Aorta (tissue), 5 donors: ENCODE results near the gene PELI2. TPM values are rescaled to one million over a fixed set of nuclear protein-coding genes. Genes with fewer than 3 reads are reported as not detected.

Experiments used
- ATAC-seq: fragments of 200-7000 bp; cut with Tn5 transposase; one replicate; pipeline ENCODE4 v1.9.1; 2022; ENCODE audit warnings: moderate library complexity; ENCODE audit not compliant: low FRiP score
- DNase-seq, 2 donors: peaks; one replicate each; pipeline ENCODE4 v3.0.0-alpha.2; 2020
- H3K27ac ChIP-seq, 2 donors: one replicate each; pipeline ENCODE4 v1.5.1; 2013; ENCODE audit warnings: low read length in 2 of 2, mild to moderate bottlenecking in 2 of 2, moderate library complexity in 2 of 2, control low read depth in 1 of 2, inconsistent platforms in 1 of 2, low read depth in 1 of 2
- H3K27me3 ChIP-seq, 2 donors: one replicate each; pipeline ENCODE4 v1.6.1; 2013; ENCODE audit warnings: control low read depth in 1 of 2, low read length in 1 of 2, mild to moderate bottlenecking in 1 of 2, moderate library complexity in 1 of 2; ENCODE audit not compliant: insufficient read depth in 2 of 2, control insufficient read depth in 1 of 2
- H3K36me3 ChIP-seq, 2 donors: one replicate each; pipeline ENCODE4 v1.6.1; 2013; ENCODE audit warnings: control low read depth in 1 of 2, low read length in 1 of 2, mild to moderate bottlenecking in 1 of 2; ENCODE audit not compliant: insufficient read depth in 2 of 2, control insufficient read depth in 1 of 2
- H3K4me1 ChIP-seq, 2 donors: one replicate each; pipeline ENCODE4 v1.6.1; 2013; ENCODE audit warnings: low read length in 2 of 2, control low read depth in 1 of 2, mild to moderate bottlenecking in 1 of 2, moderate library complexity in 1 of 2; ENCODE audit not compliant: insufficient read depth in 2 of 2, control insufficient read depth in 1 of 2
- H3K4me3 ChIP-seq, 2 donors: one replicate each; pipeline ENCODE4 v1.5.1; 2013; ENCODE audit warnings: low read length in 2 of 2, control low read depth in 1 of 2, mild to moderate bottlenecking in 1 of 2
- H3K9me3 ChIP-seq: one replicate; pipeline ENCODE4 v1.6.1; 2013; ENCODE audit warnings: mild to moderate bottlenecking, low read length; ENCODE audit not compliant: control insufficient read depth
- WGBS, 2 donors: extraction: QIAGEN DNeasy Blood & Tissue Kit; methylation state at CpG; one replicate each; pipeline ENCODE4 v1.1.7; 2013; 5-methylcytosine and 5-hydroxymethylcytosine counted together
- intact Hi-C, 2 donors: fragments of 100-400 bp; cut with DNase I; formaldehyde crosslinking; loops; one replicate each; pipeline versions ENCODE4 v1.14.2 to v1.15.0; 2022
- polyA plus RNA-seq, 2 donors: library from polyadenylated mRNA; stranded (reverse); fragments of 200-250 nt; gene quantifications; one replicate each; pipeline ENCODE4 v1.2.3, GENCODE V29; 2013
- total RNA-seq, 2 donors: library from RNA; stranded (reverse); fragmentation: NEBNext Ultra II Directional; extraction: Animal tissue kit (Norgen Biotek cat#: 25700); gene quantifications; one replicate each; pipeline ENCODE4 v1.2.1, GENCODE V29; 2021
- donor health status: healthy with polysubstance abuse.
- donor health status: Bipolar disorder and iron deficiency.
- donor health status: DM: no; HTN: no; CAD: no.
- donor health status: DM: no; HTN: no; CAD: no.
- donor health status: DM: yes; HTN: yes; CAD: no.

The PELI2 gene
- total and polyA plus RNA-seq, 4 donors = 3.6 to 22.8 (median 14.6) TPM

- 78 to 79% methylated on average over 3 of the region's 3 CpGs for WGBS, 2 donors
- intact Hi-C loops = no loop called here
- DNase-seq = no peak
- Histone ChIP-seq H3K36me3 (no peaks in the 10 kb centered on the region), H3K27ac (no peak overlapping the region), H3K27me3 (no peaks in the 10 kb centered on the region), H3K4me3 (no peak overlapping the region), H3K4me1 (peaks cover 0 to 4% of the 10 kb centered on the region in 2 donors), H3K9me3 (no peaks in the 10 kb centered on the region)
- ATAC-seq = no peak
These were observed 89.5 kb downstream of the PELI2 start for GRCh38 chr14:56207626-56208292.

DNA sequence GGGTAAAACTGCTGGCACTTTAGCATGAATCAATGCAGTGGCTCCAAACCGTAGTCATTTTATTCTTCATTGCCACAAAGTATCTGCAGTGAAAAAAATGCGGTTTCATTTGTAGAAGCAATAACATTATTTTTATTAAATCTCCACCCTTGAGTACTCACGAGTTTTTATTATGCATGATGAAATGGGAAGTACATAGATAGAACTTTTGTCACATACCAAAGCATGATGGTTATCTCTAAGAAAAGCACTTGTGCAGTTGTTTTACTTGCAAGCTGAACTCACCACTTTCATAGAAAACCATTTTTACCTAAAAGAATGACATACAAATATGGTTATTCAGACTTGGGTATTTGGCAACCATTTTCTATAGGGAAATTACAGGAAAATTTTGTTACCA, 90.3 kb downstream of the PELI2 start:
- ATAC-seq (no peak), DNase-seq (no peak)
- Histone ChIP-seq H3K4me1 (peaks cover 0 to 6% of the 10 kb centered on the region in 2 donors), H3K9me3 (no peaks in the 10 kb centered on the region), H3K4me3 (no peak overlapping the region), H3K36me3 (no peaks in the 10 kb centered on the region), H3K27me3 (no peaks in the 10 kb centered on the region), H3K27ac (no peak overlapping the region)
- WGBS, 2 donors = 44 to 48% methylated on average over 3 of the region's 3 CpGs
- intact Hi-C loops = no loop called here

DNA sequence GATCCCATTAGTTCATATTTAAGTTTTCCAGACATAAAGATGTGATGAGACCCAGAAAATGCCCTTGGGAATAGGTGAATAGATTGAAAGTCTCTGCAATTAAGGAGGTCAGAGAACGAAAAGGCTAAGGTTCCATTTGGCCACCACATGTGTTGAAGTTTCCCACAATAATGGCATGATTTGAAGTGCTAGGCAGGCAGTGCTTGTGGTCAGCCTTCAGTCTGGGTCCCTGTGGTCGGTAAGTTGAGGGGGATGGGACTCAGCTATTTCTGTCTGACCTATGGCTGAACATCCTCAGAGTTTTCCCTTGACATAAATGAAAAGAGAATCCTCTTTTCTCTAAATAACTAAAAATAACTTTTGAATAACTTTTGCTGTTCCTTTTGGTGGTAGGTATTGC, 92.4 kb downstream of the PELI2 start:
- DNase-seq = no peak
- Histone ChIP-seq H3K9me3 (no peaks in the 10 kb centered on the region), H3K27me3 (no peaks in the 10 kb centered on the region), H3K4me1 (peaks cover 0 to 6% of the 10 kb centered on the region in 2 donors), H3K27ac (no peak overlapping the region), H3K4me3 (no peak overlapping the region), H3K36me3 (no peaks in the 10 kb centered on the region)
- no peak for ATAC-seq
- WGBS, 2 donors = 86 to 95% methylated on average over 2 of the region's 2 CpGs
- intact Hi-C loops = no loop called here

GRCh38 chr14:56211084-56211483, 92.9 kb downstream of the PELI2 start:
- no peak for ATAC-seq

GRCh38 chr14:56211844-56212243, 93.6 kb downstream of the PELI2 start:
- Histone ChIP-seq H3K27me3 (no peaks in the 10 kb centered on the region), H3K4me1 (peaks cover 6 to 7% of the 10 kb centered on the region in 2 donors), H3K9me3 (no peaks in the 10 kb centered on the region), H3K36me3 (no peaks in the 10 kb centered on the region), H3K4me3 (no peak overlapping the region), H3K27ac (no peak overlapping the region)
- no peak for DNase-seq
- 96 to 100% methylated on average over 2 of the region's 2 CpGs for WGBS, 2 donors
- ATAC-seq = no peak
- intact Hi-C loops = no loop called here

More at GRCh38 chr14:56211084-56211483, 92.9 kb downstream of the PELI2 start:
- Histone ChIP-seq H3K4me1 (peaks cover under 1 to 6% of the 10 kb centered on the region in 2 donors), H3K27ac (no peak overlapping the region), H3K9me3 (no peaks in the 10 kb centered on the region), H3K36me3 (no peaks in the 10 kb centered on the region), H3K4me3 (no peak overlapping the region), H3K27me3 (no peaks in the 10 kb centered on the region)
- intact Hi-C loops = no loop called here
- DNase-seq = no peak
- WGBS, 2 donors = 91 to 95% methylated on average over 3 of the region's 3 CpGs

- intact Hi-C loops = no loop called here
- no peak for ATAC-seq
- Histone ChIP-seq H3K9me3 (no peaks in the 10 kb centered on the region), H3K27ac (no peak overlapping the region), H3K4me3 (no peak overlapping the region), H3K36me3 (no peaks in the 10 kb centered on the region), H3K4me1 (peaks cover 6 to 7% of the 10 kb centered on the region in 2 donors), H3K27me3 (no peaks in the 10 kb centered on the region)
- 82 to 86% methylated on average over 2 of the region's 2 CpGs for WGBS, 2 donors
- no peak for DNase-seq
These were observed 94.3 kb downstream of the PELI2 start for GRCh38 chr14:56212521-56212920.

- WGBS, 2 donors = 82 to 83% methylated on average over 1 of the region's 1 CpG
- intact Hi-C loops = no loop called here
- ATAC-seq (no peak), DNase-seq (no peak)
- Histone ChIP-seq H3K4me3 (no peak overlapping the region), H3K27me3 (no peaks in the 10 kb centered on the region), H3K36me3 (no peaks in the 10 kb centered on the region), H3K27ac (no peak overlapping the region), H3K4me1 (peaks cover 4 to 6% of the 10 kb centered on the region in 2 donors), H3K9me3 (no peaks in the 10 kb centered on the region)
These were observed 95.1 kb downstream of the PELI2 start for GRCh38 chr14:56213306-56213705.

GRCh38 chr14:56215180-56215579, 97.0 kb downstream of the PELI2 start:
- Histone ChIP-seq H3K4me1 (peaks cover 7 to 10% of the 10 kb centered on the region in 2 donors), H3K36me3 (no peaks in the 10 kb centered on the region), H3K9me3 (no peaks in the 10 kb centered on the region), H3K4me3 (no peak overlapping the region), H3K27ac (no peak overlapping the region), H3K27me3 (no peaks in the 10 kb centered on the region)
- intact Hi-C loops = no loop called here
- 91 to 94% methylated on average over 3 of the region's 3 CpGs for WGBS, 2 donors
- DNase-seq (no peak), ATAC-seq (no peak)

GRCh38 chr14:56216626-56217379, 98.6 kb downstream of the PELI2 start:
- DNase-seq (peak in 1 of 2 donors; percentile 74), ATAC-seq (no peak)
- H3K27ac ChIP-seq = no peak overlapping the region
- H3K9me3 ChIP-seq = no peaks in the 10 kb centered on the region
- intact Hi-C loops = no loop called here
- 35 to 42% methylated on average over 5 of the region's 5 CpGs for WGBS, 2 donors
- no peak overlapping the region for H3K4me3 ChIP-seq
- no peaks in the 10 kb centered on the region for H3K36me3 ChIP-seq
- H3K4me1 ChIP-seq = peaks cover 12 to 17% of the 10 kb centered on the region in 2 donors
- H3K27me3 ChIP-seq = no peaks in the 10 kb centered on the region
